IMR-90 (cell line): Measurements from ENCODE around the gene FBXW11.

Experiments
- BHLHE40 ChIP-seq: fragments of 150-350 bp; IDR thresholded peaks from 2 replicates; pipeline ENCODE4 v1.6.1; 2016; ENCODE audit warnings: mild to moderate bottlenecking, low read depth, low read length
- CEBPB ChIP-seq: IDR thresholded peaks from 2 replicates; pipeline ENCODE4 v1.6.1; 2012; ENCODE audit warnings: low read depth, low read length, improper control_type of control experiment
- CHD1 ChIP-seq: IDR thresholded peaks from 2 replicates; pipeline ENCODE4 v1.6.1; 2012; ENCODE audit warnings: low read depth, low read length, improper control_type of control experiment
- CTCF ChIP-seq: conservative IDR thresholded peaks from 2 replicates; pipeline ENCODE4 v1.5.1; 2012; ENCODE audit warnings: mild to moderate bottlenecking, low read depth, low read length, improper control_type of control experiment
- ELK1 ChIP-seq: fragments of 150-350 bp; IDR thresholded peaks from 2 replicates; pipeline ENCODE4 v1.6.1; 2016; ENCODE audit warnings: low read depth, mild to moderate bottlenecking, low read length, moderate library complexity, borderline replicate concordance
- FOS ChIP-seq: fragments of 150-350 bp; IDR thresholded peaks from 2 replicates; pipeline ENCODE4 v1.6.1; 2016; ENCODE audit warnings: low read depth, low read length
- MAFK ChIP-seq: IDR thresholded peaks from 2 replicates; pipeline ENCODE4 v1.6.1; 2012; ENCODE audit warnings: low read depth, low read length, improper control_type of control experiment
- MXI1 ChIP-seq: IDR thresholded peaks from 2 replicates; pipeline ENCODE4 v1.6.1; 2012; ENCODE audit warnings: low read depth, mild to moderate bottlenecking, low read length, moderate library complexity, borderline replicate concordance
- POLR2A ChIP-seq: IDR thresholded peaks from 2 replicates; pipeline ENCODE4 v1.6.1; 2012; ENCODE audit warnings: mild to moderate bottlenecking, low read depth, low read length
- RAD21 ChIP-seq: IDR thresholded peaks from 2 replicates; pipeline ENCODE4 v1.6.1; 2012; ENCODE audit warnings: low read length, improper control_type of control experiment
- RCOR1 ChIP-seq: IDR thresholded peaks from 2 replicates; pipeline ENCODE4 v1.6.1; 2012; ENCODE audit warnings: mild to moderate bottlenecking, low read length, improper control_type of control experiment; ENCODE audit not compliant: insufficient replicate concordance
- RFX5 ChIP-seq: IDR thresholded peaks from 2 replicates; pipeline ENCODE4 v1.8.0; 2012; ENCODE audit warnings: low read depth, mild to moderate bottlenecking, low read length, moderate library complexity
- TF ChIP-seq, protein P1 (sequence below): fragments of 150-350 bp; IDR thresholded peaks from 2 replicates; pipeline ENCODE4 v1.6.1; 2017; ENCODE audit warnings: mild to moderate bottlenecking, antibody characterized with exemption, low read length, low read depth

DNA sequence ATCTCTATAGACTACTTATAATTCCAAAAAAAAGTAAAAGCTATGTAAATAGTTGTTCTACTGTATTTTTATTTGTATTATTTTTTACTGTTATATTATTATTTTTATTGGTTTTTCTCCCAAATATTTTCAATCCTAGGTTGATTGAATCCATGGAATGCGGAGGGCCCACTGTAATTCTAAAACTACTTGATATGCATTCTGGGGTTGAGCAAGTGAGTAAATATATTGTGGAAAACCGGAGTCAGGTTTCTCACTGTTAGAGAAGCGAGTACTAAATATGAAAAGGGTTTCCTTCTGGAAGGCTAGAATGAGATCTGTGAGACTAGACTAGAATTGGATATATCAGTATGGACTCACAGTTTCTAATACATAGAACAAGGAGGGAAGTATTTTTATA is 66.5 kb downstream of the FBXW11 start:
- TF ChIP-seq CTCF (no peak), CHD1 (no peak), MXI1 (no peak), FOS (no peak), BHLHE40 (no peak), CEBPB (no peak), POLR2A (no peak), MAFK (no peak), ELK1 (no peak), RAD21 (no peak), RCOR1 (no peak), RFX5 (no peak)
- TF ChIP-seq, protein P1, sequence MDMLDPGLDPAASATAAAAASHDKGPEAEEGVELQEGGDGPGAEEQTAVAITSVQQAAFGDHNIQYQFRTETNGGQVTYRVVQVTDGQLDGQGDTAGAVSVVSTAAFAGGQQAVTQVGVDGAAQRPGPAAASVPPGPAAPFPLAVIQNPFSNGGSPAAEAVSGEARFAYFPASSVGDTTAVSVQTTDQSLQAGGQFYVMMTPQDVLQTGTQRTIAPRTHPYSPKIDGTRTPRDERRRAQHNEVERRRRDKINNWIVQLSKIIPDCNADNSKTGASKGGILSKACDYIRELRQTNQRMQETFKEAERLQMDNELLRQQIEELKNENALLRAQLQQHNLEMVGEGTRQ: no peak
